ENCODE measurements around the gene CIDEA. TPM values are rescaled to one million over a fixed set of nuclear protein-coding genes. Genes with fewer than 3 reads are reported as not detected.

CIDEA gene
- total and polyA plus RNA-seq, 2 donors from 2014 or later, result not detected

DNA sequence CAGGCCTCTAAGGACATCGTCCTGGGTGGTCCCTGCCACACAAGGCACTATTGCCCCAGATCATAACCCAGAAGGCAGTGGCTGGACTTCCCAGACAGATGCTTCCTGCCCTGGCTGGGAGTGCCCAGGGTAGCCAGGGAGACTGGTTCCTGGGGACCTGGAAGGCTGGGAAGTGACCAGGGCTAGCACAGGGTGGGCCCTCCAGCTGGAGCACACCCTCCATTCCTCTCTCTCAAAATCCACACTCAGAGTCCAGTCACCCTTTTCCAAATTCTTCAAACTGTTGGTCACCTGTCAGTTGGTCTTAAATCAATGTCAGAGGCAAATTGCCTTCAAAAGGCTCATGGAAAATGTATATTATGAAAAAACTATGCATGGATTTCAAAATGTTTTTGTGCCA, 42.3 kb downstream of the CIDEA start:
- H3K4me3 ChIP-seq (ENCODE audit: low read length in 3 of 3), result no peak overlapping the region
- TF ChIP-seq, protein P1, sequence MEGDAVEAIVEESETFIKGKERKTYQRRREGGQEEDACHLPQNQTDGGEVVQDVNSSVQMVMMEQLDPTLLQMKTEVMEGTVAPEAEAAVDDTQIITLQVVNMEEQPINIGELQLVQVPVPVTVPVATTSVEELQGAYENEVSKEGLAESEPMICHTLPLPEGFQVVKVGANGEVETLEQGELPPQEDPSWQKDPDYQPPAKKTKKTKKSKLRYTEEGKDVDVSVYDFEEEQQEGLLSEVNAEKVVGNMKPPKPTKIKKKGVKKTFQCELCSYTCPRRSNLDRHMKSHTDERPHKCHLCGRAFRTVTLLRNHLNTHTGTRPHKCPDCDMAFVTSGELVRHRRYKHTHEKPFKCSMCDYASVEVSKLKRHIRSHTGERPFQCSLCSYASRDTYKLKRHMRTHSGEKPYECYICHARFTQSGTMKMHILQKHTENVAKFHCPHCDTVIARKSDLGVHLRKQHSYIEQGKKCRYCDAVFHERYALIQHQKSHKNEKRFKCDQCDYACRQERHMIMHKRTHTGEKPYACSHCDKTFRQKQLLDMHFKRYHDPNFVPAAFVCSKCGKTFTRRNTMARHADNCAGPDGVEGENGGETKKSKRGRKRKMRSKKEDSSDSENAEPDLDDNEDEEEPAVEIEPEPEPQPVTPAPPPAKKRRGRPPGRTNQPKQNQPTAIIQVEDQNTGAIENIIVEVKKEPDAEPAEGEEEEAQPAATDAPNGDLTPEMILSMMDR (IDR thresholded peaks at IDR 0.05; ENCODE audit: borderline replicate concordance, extremely low read depth, insufficient read depth), result no peak
- FAIRE-seq (no peak), DNase-seq (peak in 1 of 5 donors; percentile 14)
- H3K27me3 ChIP-seq (ENCODE audit: control insufficient read depth, insufficient read depth, low read length), result no peaks in the 10 kb centered on the region
- no peaks in the 10 kb centered on the region for H3K4me1 ChIP-seq (ENCODE audit: control insufficient read depth in 2 of 3, insufficient read depth in 2 of 3, low read depth in 1 of 3, low read length in 3 of 3)
- peaks cover 0 to 5% (median 0%) of the 10 kb centered on the region in 3 donors for H3K9me3 ChIP-seq (ENCODE audit: control insufficient read depth in 2 of 3, insufficient read depth in 1 of 3, low read length in 3 of 3)
- intact Hi-C loops (cut with DNase I), result no loop called here
- no peak overlapping the region for H3K9ac ChIP-seq (ENCODE audit: low read length in 3 of 3)
- no peak overlapping the region for H3K27ac ChIP-seq (ENCODE audit: low read depth in 2 of 2, low read length in 2 of 2)
- H3K36me3 ChIP-seq (ENCODE audit: control insufficient read depth in 2 of 3, insufficient read depth in 3 of 3, low read length in 3 of 3), result no peaks in the 10 kb centered on the region

DNA sequence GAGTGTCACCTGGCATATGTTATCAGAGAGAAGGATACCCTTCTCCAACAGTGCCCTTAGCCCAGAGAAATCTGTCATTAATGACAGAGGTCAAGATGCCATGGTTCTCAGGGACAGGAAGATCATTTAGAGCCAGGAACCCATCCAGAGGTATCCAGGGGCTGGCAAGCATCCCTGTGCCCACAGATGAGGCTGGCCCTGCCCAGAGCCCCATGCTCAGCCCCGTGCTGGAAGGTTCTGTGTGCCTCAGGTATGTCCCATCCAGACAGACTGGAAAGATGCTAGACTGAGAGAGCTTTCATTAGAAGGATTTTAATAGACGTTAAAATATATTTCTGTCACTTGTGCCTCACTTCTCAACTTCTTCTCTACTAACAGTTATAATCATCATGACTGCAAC, 45.7 kb downstream of the CIDEA start:
- H3K27me3 ChIP-seq (ENCODE audit: control insufficient read depth, insufficient read depth, low read length), result no peaks in the 10 kb centered on the region
- intact Hi-C loops (cut with DNase I), result no loop called here
- H3K4me3 ChIP-seq (ENCODE audit: low read length in 3 of 3), result no peak overlapping the region
- TF ChIP-seq, protein P1 (IDR thresholded peaks at IDR 0.05; ENCODE audit: borderline replicate concordance, extremely low read depth, insufficient read depth), result no peak
- H3K4me1 ChIP-seq (ENCODE audit: control insufficient read depth in 2 of 3, insufficient read depth in 2 of 3, low read depth in 1 of 3, low read length in 3 of 3), result no peaks in the 10 kb centered on the region
- no peaks in the 10 kb centered on the region for H3K36me3 ChIP-seq (ENCODE audit: control insufficient read depth in 2 of 3, insufficient read depth in 3 of 3, low read length in 3 of 3)
- DNase-seq (peak in 1 of 5 donors; percentile 5), FAIRE-seq (no peak)
- no peak overlapping the region for H3K9ac ChIP-seq (ENCODE audit: low read length in 3 of 3)
- H3K9me3 ChIP-seq (ENCODE audit: control insufficient read depth in 2 of 3, insufficient read depth in 1 of 3, low read length in 3 of 3), result peaks cover 0 to 5% (median 0%) of the 10 kb centered on the region in 3 donors
- H3K27ac ChIP-seq (ENCODE audit: low read depth in 2 of 2, low read length in 2 of 2), result no peak overlapping the region

DNA sequence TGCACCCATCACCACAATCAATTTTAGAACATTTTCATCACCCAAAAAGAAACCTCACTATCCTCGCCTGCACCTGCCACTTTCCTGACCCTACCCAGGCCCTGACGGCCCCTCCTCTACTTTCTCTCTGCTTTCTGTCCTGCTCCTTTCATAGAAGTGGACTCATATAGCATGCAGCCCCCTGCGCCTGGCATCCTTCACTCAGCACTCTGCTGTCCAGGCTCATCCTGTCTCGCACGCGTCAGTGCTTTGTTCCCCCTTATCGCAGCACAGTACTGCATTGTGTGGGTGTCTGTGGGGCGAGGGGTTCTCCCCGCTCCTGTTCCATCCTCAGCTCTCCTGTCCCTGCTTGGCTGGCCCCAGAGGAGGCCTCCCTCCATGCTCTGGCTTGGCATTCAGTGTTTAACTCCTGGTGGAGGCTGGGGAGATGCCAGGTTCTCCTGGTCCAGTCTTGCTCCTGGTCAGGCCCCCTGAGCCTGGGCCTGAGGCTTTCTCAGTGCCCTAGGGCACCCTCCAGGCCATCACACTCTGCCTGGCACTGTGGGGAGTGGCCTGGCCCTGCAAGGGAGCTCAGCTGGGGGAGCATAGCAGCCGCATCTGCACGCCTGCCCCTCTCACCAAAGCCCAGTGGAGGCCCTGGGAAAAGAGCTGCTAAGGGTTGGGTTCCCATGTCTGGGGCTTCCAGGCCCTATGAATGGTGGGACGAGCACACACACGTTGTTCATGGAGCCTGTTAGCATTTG, 47.3 kb downstream of the CIDEA start:
- intact Hi-C loops (cut with DNase I), result no loop called here
- TF ChIP-seq, protein P1 (IDR thresholded peaks at IDR 0.05; ENCODE audit: borderline replicate concordance, extremely low read depth, insufficient read depth), result no peak
- no peaks in the 10 kb centered on the region for H3K36me3 ChIP-seq (ENCODE audit: control insufficient read depth in 2 of 3, insufficient read depth in 3 of 3, low read length in 3 of 3)
- no peak for FAIRE-seq
- DNase-seq, result peak in 1 of 5 donors; percentile 28
- H3K4me1 ChIP-seq (ENCODE audit: control insufficient read depth in 2 of 3, insufficient read depth in 2 of 3, low read depth in 1 of 3, low read length in 3 of 3), result no peaks in the 10 kb centered on the region
- no peak overlapping the region for H3K27ac ChIP-seq (ENCODE audit: low read depth in 2 of 2, low read length in 2 of 2)
- H3K9me3 ChIP-seq (ENCODE audit: control insufficient read depth in 2 of 3, insufficient read depth in 1 of 3, low read length in 3 of 3), result peaks cover 0 to 5% (median 0%) of the 10 kb centered on the region in 3 donors
- no peak overlapping the region for H3K4me3 ChIP-seq (ENCODE audit: low read length in 3 of 3)
- H3K27me3 ChIP-seq (ENCODE audit: control insufficient read depth, insufficient read depth, low read length), result no peaks in the 10 kb centered on the region
- no peak overlapping the region for H3K9ac ChIP-seq (ENCODE audit: low read length in 3 of 3)
